Karpas-422 (cell line): Measurements from ENCODE around the gene IFT22. TPM values are rescaled to one million over a fixed set of nuclear protein-coding genes. Genes with fewer than 3 reads are reported as not detected.
"Not testable (repeated sequence)": the region's sequence is repeated elsewhere in the genome, so short reads cannot be mapped to it uniquely, and the experiment has no call there.

ENCODE experiments used
- DNase-seq: peaks from one replicate; pipeline ENCODE4 v3.0.0-alpha.2; 2015
- H2AFZ ChIP-seq: fragments of 200-600 bp; sonication (generic); 2 replicates; pipeline ENCODE4 v1.6.1; 2014; ENCODE audit warnings: antibody characterized with exemption, low read length, mixed read lengths
- H3K27ac ChIP-seq: fragments of 200-600 bp; sonication (generic); 2 replicates; pipeline ENCODE4 v1.5.1; 2014; ENCODE audit warnings: mild to moderate bottlenecking, low read length, moderate library complexity
- H3K27me3 ChIP-seq: fragments of 200-600 bp; sonication (generic); 2 replicates; pipeline ENCODE4 v1.6.1; 2014; ENCODE audit warnings: low read length, mixed read lengths
- H3K36me3 ChIP-seq: fragments of 200-600 bp; sonication (generic); 2 replicates; pipeline ENCODE4 v1.6.1; 2014; ENCODE audit warnings: low read length, mixed read lengths; ENCODE audit not compliant: insufficient read depth
- H3K4me1 ChIP-seq: fragments of 200-600 bp; sonication (generic); 2 replicates; pipeline ENCODE4 v1.6.1; 2014; ENCODE audit warnings: mild to moderate bottlenecking, low read length, mixed read lengths
- H3K4me2 ChIP-seq: fragments of 200-600 bp; sonication (generic); 2 replicates; pipeline ENCODE4 v1.6.1; 2014; ENCODE audit warnings: low read length, low read depth, mild to moderate bottlenecking; ENCODE audit not compliant: poor library complexity, severe bottlenecking
- H3K4me3 ChIP-seq: fragments of 200-600 bp; sonication (generic); 2 replicates; pipeline ENCODE4 v1.5.1; 2014; ENCODE audit warnings: mild to moderate bottlenecking, antibody characterized with exemption, low read length, mixed read lengths
- H3K79me2 ChIP-seq: fragments of 200-600 bp; sonication (generic); 2 replicates; pipeline ENCODE4 v1.6.1; 2014; ENCODE audit warnings: mild to moderate bottlenecking, low read length, mixed read lengths
- H3K9ac ChIP-seq: fragments of 200-600 bp; sonication (generic); 2 replicates; pipeline ENCODE4 v1.6.0; 2014; ENCODE audit warnings: low read length
- H3K9me2 ChIP-seq: fragments of 200-600 bp; sonication (generic), shearing (Covaris generic); replicated peaks from 2 replicates; pipeline ENCODE4 v1.6.0; 2014; ENCODE audit warnings: mild to moderate bottlenecking, low read length, moderate library complexity; ENCODE audit not compliant: insufficient read depth
- H3K9me3 ChIP-seq: fragments of 300-700, 200-600 bp; sonication (generic); 2 replicates; pipeline ENCODE4 v1.6.1; 2014; ENCODE audit warnings: low read length, mixed read lengths
- H4K20me1 ChIP-seq: fragments of 200-600 bp; sonication (generic); 2 replicates; pipeline ENCODE4 v1.6.1; 2014; ENCODE audit warnings: mild to moderate bottlenecking, antibody characterized with exemption, low read length, low read depth; ENCODE audit not compliant: insufficient read depth
- total RNA-seq: library from RNA; depleted of rRNA; stranded (reverse); fragments of >200 nt; shearing (Covaris generic); gene quantifications from 2 replicates; pipeline ENCODE4 v1.2.3, GENCODE V29; 2014; ENCODE audit warnings: low replicate concordance

The IFT22 gene
- total RNA-seq, 1 experiment from 2014 or later, result 39.1 TPM

GRCh38 chr7:101362334-101363195 is 41.0 kb upstream of the IFT22 start, which contains the start of gene COL26A1:
TSS of gene COL26A1 (plus strand) at chr7:101362875. CDS start at chr7:101363033, 158 bp downstream.
- Histone ChIP-seq H3K4me3 (no peak within 1 kb of the TSS), H3K9me3 (no peaks in the 10 kb centered on the region), H3K4me1 (peaks cover 3% of the 10 kb centered on the region; the same call in 1 of the 2 replicates), H3K79me2 (no peaks in the 10 kb centered on the region), H3K9ac (no peak within 1 kb of the TSS), H4K20me1 (no peaks in the 10 kb centered on the region), H3K9me2 (no peaks in the 10 kb centered on the region), H3K36me3 (no peaks in the 10 kb centered on the region), H3K27me3 (no peaks in the 10 kb centered on the region), H3K4me2 (no peak within 1 kb of the TSS), H3K27ac (no peak within 1 kb of the TSS), H2AFZ (no peak within 1 kb of the TSS)
- no peak for DNase-seq

- Histone ChIP-seq H3K27me3 (no peaks in the 10 kb centered on the region), H3K79me2 (no peaks in the 10 kb centered on the region), H3K9me2 (no peaks in the 10 kb centered on the region), H2AFZ (no peak overlapping the region), H3K9me3 (no peaks in the 10 kb centered on the region), H3K4me3 (no peak overlapping the region), H4K20me1 (no peaks in the 10 kb centered on the region), H3K27ac (no peak overlapping the region), H3K9ac (no peak overlapping the region), H3K36me3 (no peaks in the 10 kb centered on the region), H3K4me1 (no peaks in the 10 kb centered on the region), H3K4me2 (no peak overlapping the region)
- no peak for DNase-seq
Observed at GRCh38 chr7:101357433-101357832, 35.8 kb upstream of the IFT22 start.

GRCh38 chr7:101352920-101353308 is 31.3 kb upstream of the IFT22 start:
- H3K4me3 ChIP-seq, result no peak overlapping the region
- no peak overlapping the region for H2AFZ ChIP-seq
- H4K20me1 ChIP-seq, result no peaks in the 10 kb centered on the region
- H3K9ac ChIP-seq, result no peak overlapping the region
- H3K4me1 ChIP-seq, result no peaks in the 10 kb centered on the region
- no peak for DNase-seq
- no peaks in the 10 kb centered on the region for H3K9me2 ChIP-seq
- no peaks in the 10 kb centered on the region for H3K79me2 ChIP-seq
- H3K4me2 ChIP-seq, result no peak overlapping the region
- H3K27me3 ChIP-seq, result no peaks in the 10 kb centered on the region
- H3K9me3 ChIP-seq, result no peaks in the 10 kb centered on the region
- H3K27ac ChIP-seq, result no peak overlapping the region
- H3K36me3 ChIP-seq, result no peaks in the 10 kb centered on the region

- H3K4me3 ChIP-seq, H3K79me2 ChIP-seq, H2AFZ ChIP-seq, H3K9me3 ChIP-seq, H3K27me3 ChIP-seq, H3K27ac ChIP-seq, H3K9me2 ChIP-seq, H3K9ac ChIP-seq, DNase-seq, H4K20me1 ChIP-seq, H3K36me3 ChIP-seq, H3K4me1 ChIP-seq, H3K4me2 ChIP-seq: not testable (repeated sequence)
Observed at GRCh38 chr7:101349300-101349699, 27.7 kb upstream of the IFT22 start.

- DNase-seq, H3K27me3 ChIP-seq, H3K36me3 ChIP-seq, H3K4me2 ChIP-seq, H3K4me3 ChIP-seq, H3K9me3 ChIP-seq, H3K9me2 ChIP-seq, H2AFZ ChIP-seq, H3K79me2 ChIP-seq, H3K9ac ChIP-seq, H4K20me1 ChIP-seq, H3K27ac ChIP-seq, H3K4me1 ChIP-seq: not testable (repeated sequence)
Observed at GRCh38 chr7:101348456-101349067, 26.9 kb upstream of the IFT22 start.

GRCh38 chr7:101347477-101347876 is 25.9 kb upstream of the IFT22 start:
- no peak overlapping the region for H3K4me2 ChIP-seq
- no peak overlapping the region for H3K27ac ChIP-seq
- no peaks in the 10 kb centered on the region for H4K20me1 ChIP-seq
- no peak overlapping the region for H3K4me3 ChIP-seq
- no peaks in the 10 kb centered on the region for H3K36me3 ChIP-seq
- H3K27me3 ChIP-seq, result no peaks in the 10 kb centered on the region
- H3K9me3 ChIP-seq, result no peaks in the 10 kb centered on the region
- no peak overlapping the region for H2AFZ ChIP-seq
- no peaks in the 10 kb centered on the region for H3K79me2 ChIP-seq
- DNase-seq, result no peak
- H3K9me2 ChIP-seq, result no peaks in the 10 kb centered on the region
- no peaks in the 10 kb centered on the region for H3K4me1 ChIP-seq
- no peak overlapping the region for H3K9ac ChIP-seq

GRCh38 chr7:101342892-101343291 is 21.3 kb upstream of the IFT22 start:
- Histone ChIP-seq H4K20me1 (no peaks in the 10 kb centered on the region), H3K27ac (no peak overlapping the region), H2AFZ (no peak overlapping the region), H3K9me3 (no peaks in the 10 kb centered on the region), H3K9me2 (no peaks in the 10 kb centered on the region), H3K36me3 (no peaks in the 10 kb centered on the region), H3K4me2 (no peak overlapping the region), H3K79me2 (no peaks in the 10 kb centered on the region), H3K4me1 (no peaks in the 10 kb centered on the region), H3K4me3 (no peak overlapping the region), H3K9ac (no peak overlapping the region), H3K27me3 (no peaks in the 10 kb centered on the region)
- DNase-seq, result no peak

GRCh38 chr7:101340379-101340778 is 18.8 kb upstream of the IFT22 start:
- Histone ChIP-seq H3K27ac (no peak overlapping the region), H3K4me1 (no peaks in the 10 kb centered on the region), H3K9ac (no peak overlapping the region), H3K4me2 (no peak overlapping the region), H3K4me3 (no peak overlapping the region), H4K20me1 (no peaks in the 10 kb centered on the region), H3K9me2 (no peaks in the 10 kb centered on the region), H3K9me3 (no peaks in the 10 kb centered on the region), H3K27me3 (no peaks in the 10 kb centered on the region), H3K36me3 (no peaks in the 10 kb centered on the region), H3K79me2 (no peaks in the 10 kb centered on the region), H2AFZ (no peak overlapping the region)
- no peak for DNase-seq
